Testis (tissue), 2 donors: ENCODE data around the gene PSPC1.

Source experiments
- POLR2A ChIP-seq: fragments of 450-650 bp; IDR thresholded peaks from one replicate; pipeline ENCODE4 v1.6.1; 2017; ENCODE audit warnings: antibody characterized with exemption, mild to moderate bottlenecking, moderate library complexity
- TF ChIP-seq, protein P1 (sequence below), 3 experiments: fragments of 450-650 bp in 2 of 3; fragments of 200-600 bp in 1 of 3; sonication (generic) in 1 of 3; IDR thresholded peaks; one replicate each; pipeline ENCODE4 v1.5.1; 2016 to 2019; ENCODE audit warnings: antibody characterized with exemption in 3 of 3, mild to moderate bottlenecking in 2 of 3, moderate library complexity in 1 of 3

DNA sequence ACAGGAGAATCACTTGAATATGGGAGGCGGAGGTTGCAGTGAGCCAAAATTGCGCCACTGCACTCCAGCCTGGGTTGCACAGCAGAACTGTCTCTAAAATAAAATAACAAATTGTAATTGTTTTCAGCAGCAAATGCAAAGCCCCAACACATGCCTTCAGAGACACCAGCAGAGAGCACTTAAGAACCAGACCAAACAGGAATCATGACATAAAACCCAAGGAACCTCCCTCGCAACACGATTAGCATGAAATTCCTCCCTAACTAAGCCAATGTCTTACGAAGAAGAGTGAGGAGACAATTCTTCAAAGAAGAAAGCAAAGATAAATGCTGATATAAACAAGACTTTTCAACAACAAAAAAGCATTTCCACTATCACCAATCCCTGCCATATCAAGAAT lies 40.1 kb downstream of the PSPC1 start:
- TF ChIP-seq, protein P1, sequence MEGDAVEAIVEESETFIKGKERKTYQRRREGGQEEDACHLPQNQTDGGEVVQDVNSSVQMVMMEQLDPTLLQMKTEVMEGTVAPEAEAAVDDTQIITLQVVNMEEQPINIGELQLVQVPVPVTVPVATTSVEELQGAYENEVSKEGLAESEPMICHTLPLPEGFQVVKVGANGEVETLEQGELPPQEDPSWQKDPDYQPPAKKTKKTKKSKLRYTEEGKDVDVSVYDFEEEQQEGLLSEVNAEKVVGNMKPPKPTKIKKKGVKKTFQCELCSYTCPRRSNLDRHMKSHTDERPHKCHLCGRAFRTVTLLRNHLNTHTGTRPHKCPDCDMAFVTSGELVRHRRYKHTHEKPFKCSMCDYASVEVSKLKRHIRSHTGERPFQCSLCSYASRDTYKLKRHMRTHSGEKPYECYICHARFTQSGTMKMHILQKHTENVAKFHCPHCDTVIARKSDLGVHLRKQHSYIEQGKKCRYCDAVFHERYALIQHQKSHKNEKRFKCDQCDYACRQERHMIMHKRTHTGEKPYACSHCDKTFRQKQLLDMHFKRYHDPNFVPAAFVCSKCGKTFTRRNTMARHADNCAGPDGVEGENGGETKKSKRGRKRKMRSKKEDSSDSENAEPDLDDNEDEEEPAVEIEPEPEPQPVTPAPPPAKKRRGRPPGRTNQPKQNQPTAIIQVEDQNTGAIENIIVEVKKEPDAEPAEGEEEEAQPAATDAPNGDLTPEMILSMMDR (IDR thresholded peaks at IDR 0.05), result no peak
- no peak for TF ChIP-seq POLR2A
